NT2/D1 (cell line): ENCODE measurements around the gene ACKR2.

Source experiments
- SUZ12 ChIP-seq: IDR thresholded peaks from 2 replicates; pipeline ENCODE4 v1.6.1; 2011; ENCODE audit not compliant: insufficient read length, insufficient read depth; ENCODE audit errors: extremely low read depth
- YY1 ChIP-seq: IDR thresholded peaks from 2 replicates; pipeline ENCODE4 v1.6.1; 2011; ENCODE audit not compliant: insufficient read length, insufficient read depth
- ZNF274 ChIP-seq: IDR thresholded peaks from 2 replicates; pipeline ENCODE4 v1.6.1; 2011; ENCODE audit warnings: mild to moderate bottlenecking, low read depth, low read length

- TF ChIP-seq SUZ12 (no peak), YY1 (no peak), ZNF274 (no peak)
Observed at GRCh38 chr3:42796332-42796885, 12.8 kb upstream of the ACKR2 start.
